GM18907 (cell line): ENCODE results near the gene CD79A.
"Not testable (repeated sequence)": the region's sequence is repeated elsewhere in the genome, so short reads cannot be mapped to it uniquely, and the experiment has no call there.

Experiments
- ATAC-seq: cut with Tn5 transposase; IDR thresholded peaks from one replicate; pipeline ENCODE4 v1.9.1; 2021; ENCODE audit warnings: mild to moderate bottlenecking, moderate library complexity; ENCODE audit not compliant: unreplicated experiment

The CD79A gene

DNA sequence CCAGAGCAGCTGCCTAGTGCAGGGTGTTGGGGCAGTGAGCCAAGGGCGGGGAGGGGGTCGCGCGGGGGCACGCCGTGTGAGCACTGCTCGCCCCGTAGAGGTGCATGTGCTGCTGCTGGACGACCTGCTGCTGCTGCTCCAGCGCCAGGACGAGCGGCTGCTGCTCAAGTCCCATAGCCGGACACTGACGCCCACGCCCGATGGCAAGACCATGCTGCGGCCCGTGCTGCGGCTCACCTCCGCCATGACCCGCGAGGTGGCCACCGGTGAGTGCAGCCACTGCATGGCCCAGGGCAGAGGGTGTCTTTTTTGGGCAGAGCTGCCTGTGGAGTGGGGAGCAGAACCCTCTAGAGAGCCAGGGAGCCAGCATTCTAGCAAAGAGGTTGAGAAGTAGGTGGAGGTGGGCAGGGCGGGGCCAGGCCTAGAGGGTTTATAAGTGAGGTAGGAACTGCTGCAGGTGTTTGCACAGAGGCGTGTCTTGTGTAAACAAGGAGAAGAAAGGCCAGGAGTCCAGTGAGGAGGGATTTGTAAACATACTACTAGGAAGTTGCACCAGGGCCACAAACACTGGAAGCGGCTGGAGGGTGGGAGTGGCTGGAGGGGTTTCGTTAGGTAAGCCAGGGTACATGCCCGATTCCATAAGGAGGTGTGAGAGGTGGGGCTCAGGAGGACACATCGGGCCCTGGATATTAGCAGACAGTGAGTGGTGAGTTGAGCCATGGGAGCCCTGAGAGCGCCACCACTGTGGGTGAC, 27.2 kb downstream of the CD79A start:
- no peak for ATAC-seq

- no peak for ATAC-seq
These were observed 28.4 kb downstream of the CD79A start for GRCh38 chr19:41905273-41906002.

DNA sequence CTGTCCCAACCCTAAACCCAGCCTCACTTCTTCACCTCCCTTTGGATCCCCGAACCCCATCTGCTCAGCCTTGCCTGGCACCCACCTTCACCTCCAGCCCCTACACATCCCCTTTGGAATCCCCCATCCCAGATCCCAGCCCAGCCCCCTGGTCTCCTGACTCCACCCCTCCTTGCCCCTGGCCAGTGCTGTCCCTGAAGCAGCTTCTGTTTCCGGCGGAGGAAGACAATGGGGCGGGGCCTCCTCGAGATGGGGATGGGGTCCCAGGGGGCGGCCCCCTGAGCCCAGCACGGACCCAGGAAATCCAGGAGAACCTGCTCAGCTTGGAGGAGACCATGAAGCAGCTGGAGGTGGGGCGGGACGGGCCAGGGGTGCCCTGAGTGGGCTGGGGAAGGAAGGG, 29.2 kb downstream of the CD79A start:
- no peak for ATAC-seq

GRCh38 chr19:41906916-41907680, 30.0 kb downstream of the CD79A start:
- ATAC-seq, result no peak

DNA sequence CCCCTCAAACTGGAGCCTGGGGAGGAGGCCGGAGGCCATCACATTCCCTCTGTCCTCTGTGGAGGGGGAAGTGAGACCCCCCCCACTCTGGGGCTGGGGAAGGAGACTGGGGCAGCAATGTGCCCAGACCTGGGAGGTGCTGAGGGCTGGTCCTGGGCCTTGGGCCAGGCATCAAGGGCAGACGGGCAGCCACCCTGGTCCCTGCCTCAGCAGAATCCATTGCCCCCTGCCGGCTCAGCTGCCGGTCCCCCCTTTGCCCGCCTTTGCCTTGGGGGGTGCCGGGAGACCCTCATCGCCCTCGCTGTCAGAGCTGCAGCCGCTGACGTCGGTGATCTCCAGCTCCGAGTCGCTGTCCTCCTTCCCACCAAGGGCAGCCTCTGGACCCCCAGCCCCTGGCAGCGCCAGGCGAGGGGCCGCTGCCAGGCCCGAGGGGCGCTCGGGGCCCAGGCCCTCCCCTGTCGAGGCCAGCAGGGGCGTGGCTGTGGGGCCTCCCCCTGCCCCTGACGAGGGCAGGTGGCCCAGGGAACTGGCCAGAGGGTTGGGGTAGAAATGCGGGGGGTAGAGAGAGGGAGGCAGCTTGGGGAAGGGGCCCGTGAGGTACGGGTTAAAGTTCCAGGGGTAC, 31.0 kb downstream of the CD79A start:
- no peak for ATAC-seq

GRCh38 chr19:41908724-41909464, 31.8 kb downstream of the CD79A start:
- ATAC-seq, result no peak

DNA sequence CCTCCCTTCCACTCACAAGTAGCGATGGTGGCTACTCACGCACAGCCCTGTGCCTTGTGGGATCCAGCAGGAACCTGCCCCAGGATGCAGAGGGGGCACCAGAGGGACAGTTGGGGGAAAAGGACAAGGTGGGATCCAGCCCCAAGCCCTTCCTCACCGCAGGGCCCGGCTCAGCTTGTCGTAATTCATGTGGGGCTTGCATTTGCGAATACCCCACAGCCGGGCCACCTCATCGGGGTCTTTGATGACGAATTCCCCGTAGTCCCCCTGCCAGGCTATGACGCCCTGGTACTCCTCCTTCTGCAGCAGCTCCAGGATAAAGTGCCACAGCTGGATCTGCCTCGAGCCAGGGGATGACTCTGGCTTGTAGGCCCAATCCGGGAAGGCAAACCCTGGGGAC, 32.6 kb downstream of the CD79A start:
- no peak for ATAC-seq

DNA sequence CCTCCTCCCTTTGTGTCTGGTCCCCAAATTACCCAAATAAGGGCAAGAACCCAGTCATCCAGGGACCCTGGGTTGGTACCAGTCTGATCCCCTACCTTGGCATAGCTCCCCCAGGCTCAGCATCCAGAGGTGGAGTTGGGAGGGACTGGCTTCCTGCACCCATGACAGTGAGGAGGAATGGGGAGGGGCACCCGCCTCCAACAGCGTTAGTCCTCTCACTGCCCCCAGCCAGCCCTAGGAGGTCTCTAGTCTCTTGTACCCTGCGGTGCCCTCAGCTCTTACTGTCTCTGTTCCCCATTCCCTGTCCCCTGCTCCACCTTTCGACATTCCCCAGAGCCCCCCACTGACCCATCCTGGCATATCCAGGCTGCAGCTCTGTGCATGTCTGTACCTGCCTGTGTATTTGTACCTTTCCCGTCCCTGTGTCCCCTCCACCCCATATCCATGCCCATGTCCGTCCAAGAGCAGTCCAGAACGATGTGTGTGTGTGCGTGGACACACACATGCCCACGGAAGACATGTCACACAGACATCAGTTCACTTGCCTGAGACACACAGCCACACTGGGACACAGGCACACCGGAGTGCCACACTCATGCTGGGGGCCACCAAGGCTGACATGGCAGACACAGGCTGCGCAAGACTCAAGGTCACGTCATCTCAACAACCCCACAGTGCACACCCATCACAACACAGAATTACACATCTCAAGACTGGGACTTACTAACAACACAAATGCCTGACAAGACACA, 33.3 kb downstream of the CD79A start:
- no peak for ATAC-seq

GRCh38 chr19:41910992-41911888, 34.2 kb downstream of the CD79A start:
- no peak for ATAC-seq

DNA sequence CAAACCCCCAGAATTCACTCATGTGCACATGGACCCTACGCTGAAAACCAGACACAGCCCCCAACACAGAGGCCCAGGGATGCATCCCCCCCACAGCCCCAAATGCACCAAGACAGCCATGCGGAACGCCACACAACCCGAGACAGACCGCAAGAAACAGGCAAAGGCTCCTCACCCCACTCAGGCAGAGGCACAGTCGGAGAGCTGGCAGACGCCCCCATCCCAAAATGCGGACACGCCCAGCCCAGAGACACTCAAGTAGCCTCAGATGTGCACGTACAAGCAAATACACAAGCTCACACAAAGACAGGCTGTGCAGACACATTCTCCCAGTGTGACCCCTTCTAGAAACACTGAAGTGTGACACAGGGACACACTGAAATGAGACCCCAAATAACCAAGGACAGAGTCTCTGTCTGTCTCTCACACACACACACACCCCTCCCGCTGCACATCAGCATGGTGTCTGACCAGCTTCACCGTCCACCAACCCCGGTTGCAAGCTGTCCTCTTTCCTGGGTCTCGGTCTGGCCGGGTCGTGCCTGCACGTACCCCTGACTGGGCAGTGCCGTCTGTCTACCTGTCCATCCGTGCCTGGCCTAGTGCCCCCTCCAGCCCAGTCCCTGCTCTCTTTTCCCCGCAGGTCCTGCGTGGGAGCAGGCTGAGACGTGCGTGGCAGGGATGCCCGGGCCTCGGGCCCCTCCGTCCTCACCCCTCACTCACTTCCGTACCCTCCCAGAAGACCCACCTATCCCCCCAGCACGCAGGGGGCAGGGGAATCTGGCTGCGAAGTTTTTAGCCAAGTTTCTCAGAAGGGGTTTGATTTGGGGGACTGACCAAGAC, 35.0 kb downstream of the CD79A start:
- ATAC-seq, result no peak

- no peak for ATAC-seq
These were observed 35.9 kb downstream of the CD79A start for GRCh38 chr19:41912899-41913537.

DNA sequence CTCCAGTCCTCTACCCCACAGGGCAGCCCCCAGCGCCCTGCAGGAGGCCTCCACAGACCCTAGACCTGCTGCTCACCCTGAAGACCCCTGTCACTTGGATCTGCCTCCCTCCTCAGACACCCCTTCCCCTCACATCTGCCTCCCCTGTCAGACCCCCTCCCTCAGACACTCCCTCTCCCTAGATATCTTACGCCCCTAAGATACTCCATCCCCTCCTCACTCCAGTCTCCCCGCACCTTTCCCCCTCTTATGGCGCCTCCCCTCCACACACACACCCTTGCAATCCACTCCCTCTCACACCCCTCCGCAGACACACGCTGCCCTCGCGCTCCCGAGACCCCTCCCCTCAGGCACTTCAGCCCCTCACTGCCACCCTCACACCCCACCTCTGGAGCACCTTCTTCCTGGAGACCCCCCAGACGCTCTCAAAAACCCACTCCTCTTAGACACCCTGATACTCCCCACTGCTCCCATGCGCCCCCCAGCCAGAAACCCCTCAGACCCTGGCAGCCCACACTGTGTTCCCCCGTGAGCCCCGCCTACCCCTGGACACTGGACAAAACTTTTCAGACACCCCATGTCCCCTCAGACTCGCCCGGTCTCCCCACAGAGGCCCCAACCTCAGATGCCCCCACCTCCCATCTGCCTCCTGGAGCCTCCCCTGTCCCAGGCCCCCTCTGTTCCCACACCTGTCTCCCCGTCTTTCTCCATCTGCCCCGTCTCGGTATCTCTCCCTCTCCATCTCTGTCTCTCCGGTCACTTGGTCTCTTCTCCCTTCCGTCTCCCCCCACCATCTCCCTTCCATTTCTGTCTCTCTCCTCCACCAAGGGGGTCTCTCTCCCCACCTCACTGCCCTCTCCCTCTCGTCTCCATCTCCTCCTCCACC, 36.7 kb downstream of the CD79A start:
- ATAC-seq, result no peak

GRCh38 chr19:41914424-41914834, 37.4 kb downstream of the CD79A start:
- not testable (repeated sequence) for ATAC-seq

GRCh38 chr19:41915021-41915775, 38.1 kb downstream of the CD79A start:
- no peak for ATAC-seq

GRCh38 chr19:41915776-41916414, 38.8 kb downstream of the CD79A start:
- ATAC-seq, result no peak
